C4-2B (cell line): Measurements from ENCODE around the gene EP300.

Experiments
- CTCF ChIP-seq: fragments of 450-650 bp; conservative IDR thresholded peaks from 2 replicates; pipeline ENCODE4 v1.5.1; 2017; ENCODE audit warnings: mild to moderate bottlenecking
- ZFX ChIP-seq: fragments of 450-650 bp; IDR thresholded peaks from 2 replicates; pipeline ENCODE4 v1.6.1; 2017

DNA sequence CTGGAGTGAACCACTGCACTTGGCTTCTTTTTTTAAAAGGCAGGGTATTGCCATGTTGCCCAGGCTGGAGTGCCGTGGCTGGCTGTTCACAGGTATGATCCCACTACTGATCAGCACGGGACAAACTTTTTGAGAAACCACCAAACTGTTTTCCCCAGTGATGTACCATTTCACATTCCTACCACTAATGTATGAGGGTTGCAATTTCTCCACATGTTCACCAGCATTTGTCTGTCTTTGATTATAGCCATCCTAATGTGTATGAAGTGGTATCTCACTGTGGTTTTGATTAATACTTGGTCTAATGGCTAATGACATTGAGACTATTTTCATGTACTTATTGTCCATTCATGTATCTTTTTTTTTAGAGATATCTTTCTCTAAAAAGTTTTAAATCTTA is 41.5 kb upstream of the EP300 start:
- TF ChIP-seq CTCF (no peak), ZFX (no peak)
